Thyroid gland (tissue), 4 donors: ENCODE results near the gene IL3RA. TPM values are rescaled to one million over a fixed set of nuclear protein-coding genes. Genes with fewer than 3 reads are reported as not detected.
"Not testable (repeated sequence)": the region's sequence is repeated elsewhere in the genome, so short reads cannot be mapped to it uniquely, and the experiment has no call there.

ENCODE experiments used
- DNase-seq, 2 donors: peaks; one replicate each; pipeline ENCODE4 v3.0.0-alpha.2; 2019
- H3K27ac ChIP-seq, 3 donors: fragments of 200-600 bp; sonication (generic); 1 replicate in 2 of 3; 2 replicates in 1 of 3; pipeline ENCODE4 v1.5.1; 2016 to 2019; ENCODE audit warnings: mild to moderate bottlenecking in 1 of 3, moderate library complexity in 1 of 3
- H3K27me3 ChIP-seq: fragments of 200-600 bp; sonication (generic); one replicate; pipeline ENCODE4 v1.5.1; 2019
- H3K36me3 ChIP-seq, 2 donors: fragments of 200-600 bp; sonication (generic); one replicate each; pipeline ENCODE4 v1.5.1; 2016 to 2019
- H3K4me1 ChIP-seq, 2 donors: fragments of 200-600 bp; sonication (generic); one replicate each; pipeline ENCODE4 v1.5.1; 2017 to 2019
- H3K4me3 ChIP-seq, 3 donors: fragments of 200-600 bp; sonication (generic); replicated peaks in 1 of 3; 1 replicate in 2 of 3; 2 replicates in 1 of 3; pipeline ENCODE4 v1.5.1; 2016; ENCODE audit warnings: mild to moderate bottlenecking in 1 of 3
- H3K9me3 ChIP-seq: fragments of 200-600 bp; sonication (generic); one replicate; pipeline ENCODE4 v1.5.1; 2017
- POLR2A ChIP-seq, 2 donors: fragments of 450-650 bp; IDR thresholded peaks; one replicate each; pipeline ENCODE4 v1.6.1; 2017; ENCODE audit warnings: antibody characterized with exemption in 2 of 2, mild to moderate bottlenecking in 2 of 2, moderate library complexity in 1 of 2
- WGBS, 2 donors: methylation state at CpG; one replicate each; pipeline ENCODE4 v1.1.5; 2017; 5-methylcytosine and 5-hydroxymethylcytosine counted together
- intact Hi-C: fragments of 100-400 bp; cut with DNase I; formaldehyde crosslinking; loops from one replicate; pipeline ENCODE4 v1.15.1; 2023
- total RNA-seq, 4 donors: library from RNA; depleted of rRNA; stranded (reverse); fragments of >200 nt; gene quantifications; one replicate each; pipeline ENCODE4 v1.2.3, GENCODE V29; 2016
- TF ChIP-seq, protein P1 (sequence below), 6 experiments: fragments of 200-600 bp in 3 of 6; fragments of 450-650 bp in 3 of 6; sonication (generic) in 3 of 6; IDR thresholded peaks; one replicate each; pipeline ENCODE4 v1.5.1; 2016 to 2019; ENCODE audit warnings: antibody characterized with exemption in 6 of 6, mild to moderate bottlenecking in 2 of 6, inconsistent platforms in 1 of 6, moderate library complexity in 1 of 6

IL3RA gene
- total RNA-seq, 4 donors from 2014 or later: 0.89 to 4.5 (median 3.3) TPM

DNA sequence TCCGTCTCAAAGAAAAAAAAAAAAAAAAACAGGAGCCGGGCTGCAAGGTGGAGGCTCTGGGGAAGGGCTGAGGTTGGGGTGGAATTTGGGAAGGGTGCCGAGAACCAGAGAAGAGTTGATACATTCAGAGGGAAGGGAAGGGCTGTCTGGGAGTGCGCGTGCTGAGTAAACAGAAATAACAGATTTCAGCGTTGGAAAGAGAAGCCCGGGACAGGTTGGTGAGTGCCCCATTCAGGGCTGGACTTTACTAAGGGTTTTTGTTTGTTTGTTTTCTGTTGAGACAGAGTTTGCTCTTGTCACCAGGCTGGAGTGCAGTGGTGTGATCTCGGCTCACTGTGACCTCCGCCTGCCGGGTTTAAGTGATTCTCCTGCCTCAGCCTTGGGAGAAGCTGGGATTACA lies 1.7 kb upstream of the IL3RA start:
- Histone ChIP-seq H3K4me3 (no peak overlapping the region), H3K36me3 (no peaks in the 10 kb centered on the region), H3K27me3 (no peaks in the 10 kb centered on the region), H3K9me3 (no peaks in the 10 kb centered on the region), H3K27ac (no peak overlapping the region), H3K4me1 (no peaks in the 10 kb centered on the region)
- TF ChIP-seq POLR2A (IDR thresholded peaks at IDR 0.05): no peak
- TF ChIP-seq, protein P1, sequence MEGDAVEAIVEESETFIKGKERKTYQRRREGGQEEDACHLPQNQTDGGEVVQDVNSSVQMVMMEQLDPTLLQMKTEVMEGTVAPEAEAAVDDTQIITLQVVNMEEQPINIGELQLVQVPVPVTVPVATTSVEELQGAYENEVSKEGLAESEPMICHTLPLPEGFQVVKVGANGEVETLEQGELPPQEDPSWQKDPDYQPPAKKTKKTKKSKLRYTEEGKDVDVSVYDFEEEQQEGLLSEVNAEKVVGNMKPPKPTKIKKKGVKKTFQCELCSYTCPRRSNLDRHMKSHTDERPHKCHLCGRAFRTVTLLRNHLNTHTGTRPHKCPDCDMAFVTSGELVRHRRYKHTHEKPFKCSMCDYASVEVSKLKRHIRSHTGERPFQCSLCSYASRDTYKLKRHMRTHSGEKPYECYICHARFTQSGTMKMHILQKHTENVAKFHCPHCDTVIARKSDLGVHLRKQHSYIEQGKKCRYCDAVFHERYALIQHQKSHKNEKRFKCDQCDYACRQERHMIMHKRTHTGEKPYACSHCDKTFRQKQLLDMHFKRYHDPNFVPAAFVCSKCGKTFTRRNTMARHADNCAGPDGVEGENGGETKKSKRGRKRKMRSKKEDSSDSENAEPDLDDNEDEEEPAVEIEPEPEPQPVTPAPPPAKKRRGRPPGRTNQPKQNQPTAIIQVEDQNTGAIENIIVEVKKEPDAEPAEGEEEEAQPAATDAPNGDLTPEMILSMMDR (IDR thresholded peaks at IDR 0.05): no peak
- DNase-seq: no peak
- intact Hi-C loops: no loop called here
- 33 to 48% methylated on average over 10 of the region's 10 CpGs for WGBS, 2 donors

DNA sequence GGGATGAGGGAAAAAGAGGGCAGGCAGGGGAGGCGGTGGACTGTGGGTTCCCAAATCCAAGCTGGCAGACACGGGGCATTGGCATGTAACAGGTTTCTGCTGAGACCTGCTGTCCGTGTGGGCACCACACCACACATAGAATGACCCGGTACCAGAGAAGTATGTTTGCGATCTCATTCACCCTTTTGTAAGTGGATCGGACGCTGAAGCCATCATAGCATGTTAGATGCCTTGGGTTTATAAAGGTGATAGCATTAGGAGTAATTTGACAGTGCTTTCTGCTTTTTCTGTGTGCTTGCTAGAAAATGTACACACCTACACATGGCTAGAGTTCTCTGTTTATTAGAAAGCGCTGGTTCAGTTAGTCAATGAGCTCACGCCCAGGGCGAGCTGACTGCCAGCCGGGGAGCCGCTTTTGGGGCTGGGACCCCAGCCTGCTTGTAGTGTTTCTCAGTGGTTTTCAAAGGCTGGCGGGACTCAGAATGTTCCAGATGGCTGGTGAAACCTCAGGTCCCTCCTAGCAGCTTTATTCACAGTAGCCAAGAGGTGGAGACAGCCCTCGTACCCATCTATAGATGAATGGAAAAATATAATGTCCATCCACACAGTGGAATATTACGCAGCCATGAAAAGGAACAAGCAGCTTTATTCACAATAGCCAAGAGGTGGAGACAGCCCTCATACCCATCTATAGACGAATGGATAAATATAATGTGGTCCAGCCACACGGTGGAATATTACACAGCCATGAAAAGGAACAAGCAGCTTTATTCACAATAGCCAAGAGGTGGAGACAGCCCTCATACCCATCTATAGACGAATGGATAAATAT lies 579 bp downstream of the IL3RA start:
- no peaks in the 10 kb centered on the region for H3K36me3 ChIP-seq
- no peaks in the 10 kb centered on the region for H3K9me3 ChIP-seq
- no peak for DNase-seq
- peak overlapping the region in 2 of 3 donors; percentile 23 to 41 for H3K27ac ChIP-seq
- intact Hi-C loops: no loop called here
- H3K4me3 ChIP-seq: peak overlapping the region in 1 of 3 donors; percentile 12
- TF ChIP-seq POLR2A (IDR thresholded peaks at IDR 0.05): no peak
- TF ChIP-seq, protein P1 (IDR thresholded peaks at IDR 0.05): no peak
- 66 to 74% methylated on average over 15 to 18 of the region's 18 CpGs for WGBS, 2 donors
- no peaks in the 10 kb centered on the region for H3K27me3 ChIP-seq
- no peaks in the 10 kb centered on the region for H3K4me1 ChIP-seq

DNA sequence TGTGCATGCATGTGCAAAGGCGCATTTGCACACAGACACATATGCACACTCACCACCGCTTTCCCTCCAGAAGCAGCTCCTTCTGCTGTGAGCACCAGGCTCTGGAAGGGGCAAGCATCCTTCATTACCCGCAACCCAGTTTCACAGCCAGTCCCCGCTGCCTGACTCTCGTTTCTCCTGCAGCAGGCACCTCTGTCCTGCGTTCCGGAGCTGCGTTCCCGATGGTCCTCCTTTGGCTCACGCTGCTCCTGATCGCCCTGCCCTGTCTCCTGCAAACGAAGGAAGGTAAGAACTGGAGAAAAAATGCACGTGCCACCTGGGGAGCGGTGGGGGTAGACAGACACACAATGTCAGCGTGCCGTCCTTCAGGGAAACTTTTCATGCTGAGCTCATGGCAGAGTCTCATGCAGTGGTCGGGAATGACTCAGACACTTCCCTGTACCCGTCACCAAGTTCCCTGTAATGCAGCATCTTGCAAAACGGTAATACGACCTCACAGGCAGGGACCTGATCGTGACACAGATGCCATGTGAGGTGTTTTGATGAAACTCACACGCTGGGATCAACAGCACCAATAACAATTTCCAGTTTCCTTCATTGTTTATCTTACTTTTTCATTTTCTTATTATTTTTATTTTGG lies 5.1 kb downstream of the IL3RA start:
- Histone ChIP-seq H3K4me3 (no peak overlapping the region), H3K27me3 (no peaks in the 10 kb centered on the region), H3K4me1 (no peaks in the 10 kb centered on the region), H3K36me3 (no peaks in the 10 kb centered on the region), H3K27ac (no peak overlapping the region), H3K9me3 (no peaks in the 10 kb centered on the region)
- intact Hi-C loops: no loop called here
- DNase-seq: no peak
- no peak for TF ChIP-seq POLR2A (IDR thresholded peaks at IDR 0.05)
- TF ChIP-seq, protein P1 (IDR thresholded peaks at IDR 0.05): no peak
- WGBS, 2 donors: 82 to 84% methylated on average over 22 of the region's 22 CpGs

DNA sequence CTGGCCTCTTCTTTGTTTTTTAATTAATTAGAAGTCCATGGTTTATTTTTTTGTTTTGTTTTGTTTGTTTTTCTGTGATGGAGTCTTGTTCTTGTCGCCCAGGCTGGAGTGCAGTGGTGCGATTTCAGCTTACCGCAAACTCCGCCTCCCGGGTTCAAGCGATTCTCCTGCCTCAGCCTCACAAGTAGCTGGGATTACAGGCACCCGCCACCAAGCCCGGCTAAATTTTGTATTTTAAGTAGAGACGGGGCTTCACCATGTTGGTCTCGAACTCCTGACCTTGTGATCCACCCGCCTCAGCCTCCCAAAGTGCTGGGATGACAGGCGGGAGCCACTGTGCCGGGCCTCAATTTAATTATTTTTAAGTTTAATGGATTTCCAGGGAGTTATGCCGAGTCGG lies 13.0 kb downstream of the IL3RA start:
- H3K36me3 ChIP-seq, H3K4me1 ChIP-seq, H3K4me3 ChIP-seq, H3K27ac ChIP-seq, H3K27me3 ChIP-seq, H3K9me3 ChIP-seq, intact Hi-C loops, DNase-seq: not testable (repeated sequence)
- WGBS, 2 donors: 96 to 97% methylated on average over 15 of the region's 15 CpGs

DNA sequence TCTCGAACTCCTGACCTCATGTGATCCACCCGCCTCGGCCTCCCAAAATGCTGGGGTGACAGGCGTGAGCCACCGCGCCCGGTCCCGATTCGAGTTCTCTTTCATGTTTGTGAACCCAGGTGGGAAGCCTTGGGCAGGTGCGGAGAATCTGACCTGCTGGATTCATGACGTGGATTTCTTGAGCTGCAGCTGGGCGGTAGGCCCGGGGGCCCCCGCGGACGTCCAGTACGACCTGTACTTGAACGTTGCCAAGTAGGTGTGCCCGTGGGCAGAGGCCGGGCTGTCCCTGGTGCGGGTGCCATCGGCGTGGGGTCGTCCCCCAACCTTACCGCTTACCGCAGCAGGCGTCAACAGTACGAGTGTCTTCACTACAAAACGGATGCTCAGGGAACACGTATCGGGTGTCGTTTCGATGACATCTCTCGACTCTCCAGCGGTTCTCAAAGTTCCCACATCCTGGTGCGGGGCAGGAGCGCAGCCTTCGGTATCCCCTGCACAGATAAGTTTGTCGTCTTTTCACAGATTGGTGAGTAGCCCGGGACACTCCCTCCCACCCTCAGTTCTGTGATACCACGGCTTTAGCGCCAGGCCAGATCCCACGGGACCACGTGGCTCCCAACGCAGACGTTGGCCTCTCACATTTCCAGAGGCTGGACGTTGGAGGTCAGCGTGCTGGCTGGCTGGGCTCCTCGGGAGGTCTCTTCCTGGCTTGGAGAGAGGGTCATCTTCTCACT lies 15.6 kb downstream of the IL3RA start:
- Histone ChIP-seq H3K9me3 (no peaks in the 10 kb centered on the region), H3K4me1 (no peaks in the 10 kb centered on the region), H3K36me3 (no peaks in the 10 kb centered on the region), H3K27me3 (no peaks in the 10 kb centered on the region), H3K4me3 (no peak overlapping the region), H3K27ac (no peak overlapping the region)
- WGBS, 2 donors: 93% methylated on average over 28 to 49 of the region's 49 CpGs
- intact Hi-C loops: no loop called here
- DNase-seq: no peak
- no peak for TF ChIP-seq POLR2A (IDR thresholded peaks at IDR 0.05)
- TF ChIP-seq, protein P1 (IDR thresholded peaks at IDR 0.05): no peak
